ENCODE results near the gene IPO7. TPM values are rescaled to one million over a fixed set of nuclear protein-coding genes. Genes with fewer than 3 reads are reported as not detected.
"Not testable (repeated sequence)": the region's sequence is repeated elsewhere in the genome, so short reads cannot be mapped to it uniquely, and the experiment has no call there.

IPO7 gene
- total RNA-seq, 1 donor from 2014 or later, result 126 TPM

DNA sequence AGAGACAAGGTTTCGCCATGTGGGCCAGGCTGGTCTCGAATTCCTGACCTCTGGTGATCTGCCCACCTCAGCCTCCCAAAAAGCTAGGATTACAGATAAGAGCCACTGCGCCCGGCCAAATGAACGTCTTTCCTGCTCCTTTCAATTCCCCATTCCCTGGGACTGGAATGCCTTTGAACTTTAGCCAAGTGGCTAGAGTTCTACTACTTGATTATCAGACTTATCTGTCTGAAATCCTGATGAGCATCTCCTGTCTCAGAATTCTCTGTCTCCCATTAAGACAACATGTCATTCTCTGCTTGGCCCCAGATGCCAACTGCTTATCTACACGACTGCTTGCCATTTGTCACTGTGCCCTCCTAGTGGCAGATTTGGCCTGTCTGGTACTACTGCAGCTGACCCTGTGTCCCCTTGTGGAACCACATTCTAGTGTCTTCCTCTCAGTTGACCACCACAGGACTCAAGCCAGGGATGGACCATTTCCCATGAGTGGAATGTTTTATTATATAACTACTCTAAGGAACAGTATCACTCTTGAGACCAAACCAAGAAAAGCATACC, 33.1 kb upstream of the IPO7 start:
- intact Hi-C loops (cut with DNase I), result no loop called here
- no peaks in the 10 kb centered on the region for H3K4me1 ChIP-seq
- no peaks in the 10 kb centered on the region for H3K27me3 ChIP-seq (ENCODE audit: low read depth)
- H3K9me3 ChIP-seq, result no peaks in the 10 kb centered on the region
- TF ChIP-seq, protein P1, sequence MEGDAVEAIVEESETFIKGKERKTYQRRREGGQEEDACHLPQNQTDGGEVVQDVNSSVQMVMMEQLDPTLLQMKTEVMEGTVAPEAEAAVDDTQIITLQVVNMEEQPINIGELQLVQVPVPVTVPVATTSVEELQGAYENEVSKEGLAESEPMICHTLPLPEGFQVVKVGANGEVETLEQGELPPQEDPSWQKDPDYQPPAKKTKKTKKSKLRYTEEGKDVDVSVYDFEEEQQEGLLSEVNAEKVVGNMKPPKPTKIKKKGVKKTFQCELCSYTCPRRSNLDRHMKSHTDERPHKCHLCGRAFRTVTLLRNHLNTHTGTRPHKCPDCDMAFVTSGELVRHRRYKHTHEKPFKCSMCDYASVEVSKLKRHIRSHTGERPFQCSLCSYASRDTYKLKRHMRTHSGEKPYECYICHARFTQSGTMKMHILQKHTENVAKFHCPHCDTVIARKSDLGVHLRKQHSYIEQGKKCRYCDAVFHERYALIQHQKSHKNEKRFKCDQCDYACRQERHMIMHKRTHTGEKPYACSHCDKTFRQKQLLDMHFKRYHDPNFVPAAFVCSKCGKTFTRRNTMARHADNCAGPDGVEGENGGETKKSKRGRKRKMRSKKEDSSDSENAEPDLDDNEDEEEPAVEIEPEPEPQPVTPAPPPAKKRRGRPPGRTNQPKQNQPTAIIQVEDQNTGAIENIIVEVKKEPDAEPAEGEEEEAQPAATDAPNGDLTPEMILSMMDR (IDR thresholded peaks at IDR 0.05), result no peak
- DNase-seq (no peak), ATAC-seq (no peak)
- no peak overlapping the region for H3K27ac ChIP-seq
- H3K4me3 ChIP-seq, result no peak overlapping the region
- H3K36me3 ChIP-seq, result no peaks in the 10 kb centered on the region

DNA sequence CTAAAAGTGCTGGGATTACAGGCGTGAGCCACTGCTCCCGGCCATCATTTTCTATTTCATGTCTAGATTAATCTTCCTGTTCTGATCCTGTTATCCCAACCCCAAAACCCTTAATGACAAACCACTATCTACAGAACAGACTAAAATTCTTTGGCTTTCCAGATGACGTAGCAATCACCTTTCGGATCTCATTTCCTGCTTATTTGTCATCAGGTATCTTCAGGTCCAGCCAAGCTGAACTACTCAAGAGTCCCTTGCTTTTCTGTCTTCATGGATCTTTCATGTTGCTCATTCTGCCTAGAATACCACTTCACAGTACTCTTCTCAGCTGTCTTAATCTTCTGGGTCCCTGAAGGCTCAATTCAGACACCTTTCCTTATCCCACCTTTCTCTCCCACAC, 27.4 kb upstream of the IPO7 start:
- TF ChIP-seq, protein P1 (IDR thresholded peaks at IDR 0.05), result no peak
- H3K27ac ChIP-seq, result no peak overlapping the region

DNA sequence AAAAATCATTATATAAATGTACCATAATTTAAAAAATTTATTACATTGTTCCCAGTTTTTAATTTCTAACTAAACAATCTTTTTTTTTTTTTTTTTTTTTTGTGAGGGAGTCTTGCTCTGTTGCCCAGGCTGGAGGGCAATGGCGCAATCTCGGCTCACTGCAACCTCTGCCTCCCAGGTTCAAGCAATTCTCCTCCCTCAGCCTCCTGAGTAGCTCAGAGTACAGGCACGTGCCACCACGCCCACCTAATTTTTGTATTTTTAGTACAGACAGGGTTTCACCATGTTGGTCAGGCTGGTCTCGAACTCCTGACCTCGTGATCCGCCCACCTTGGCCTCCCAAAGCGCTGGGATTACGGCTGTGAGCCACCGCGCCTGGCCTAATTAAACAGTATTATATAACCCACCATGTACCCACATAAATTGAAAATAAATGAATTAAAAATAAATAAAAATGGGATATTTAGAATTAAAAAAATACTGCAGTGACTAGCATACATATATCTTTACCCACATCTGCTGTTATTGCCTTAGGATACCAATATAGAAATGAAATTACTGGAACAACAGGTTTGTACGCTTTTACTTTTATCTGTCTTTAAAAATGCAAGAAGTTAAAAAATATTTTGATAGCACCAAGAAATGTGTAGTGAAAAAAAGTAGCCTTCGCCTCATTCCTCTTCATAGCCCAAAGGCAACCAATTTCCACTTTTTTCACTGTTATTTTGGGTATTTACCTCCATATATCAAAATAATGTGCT, 23.4 kb upstream of the IPO7 start:
- ATAC-seq; H3K9me3 ChIP-seq; DNase-seq; H3K27ac ChIP-seq; H3K27me3 ChIP-seq (ENCODE audit: low read depth); H3K4me3 ChIP-seq; H3K36me3 ChIP-seq; intact Hi-C loops (cut with DNase I): not testable (repeated sequence)
- H3K4me1 ChIP-seq, result peaks cover 17% of the 10 kb centered on the region

More for the DNA sequence above, 27.4 kb upstream of the IPO7 start:
- no peaks in the 10 kb centered on the region for H3K36me3 ChIP-seq
- ATAC-seq, result no peak
- no peak for DNase-seq
- intact Hi-C loops (cut with DNase I), result no loop called here
- H3K4me1 ChIP-seq, result no peaks in the 10 kb centered on the region
- H3K27me3 ChIP-seq (ENCODE audit: low read depth), result no peaks in the 10 kb centered on the region
- no peaks in the 10 kb centered on the region for H3K9me3 ChIP-seq
- H3K4me3 ChIP-seq, result no peak overlapping the region

DNA sequence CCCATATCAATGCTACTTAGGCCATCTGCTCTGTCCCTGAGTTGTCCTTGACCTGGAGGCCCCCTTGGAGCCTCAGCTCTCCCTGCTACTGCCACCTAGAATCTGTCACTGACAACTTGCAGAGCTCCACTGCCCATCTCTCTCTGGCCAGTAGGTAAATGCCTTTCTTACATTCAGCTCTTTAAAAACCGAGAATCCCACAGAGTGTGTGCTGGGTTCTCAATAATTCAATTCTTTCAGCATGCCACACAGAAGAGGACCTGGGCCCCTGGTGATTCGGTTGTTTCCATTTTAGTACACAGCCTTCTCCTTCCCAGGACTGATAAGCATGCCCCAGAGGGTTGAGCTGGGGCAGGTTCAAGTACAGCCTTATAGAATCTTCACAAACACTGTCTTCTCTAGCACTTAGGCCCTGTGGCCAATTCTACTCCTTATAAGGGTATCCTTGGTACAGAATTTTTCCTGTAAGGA, 22.0 kb upstream of the IPO7 start:
- Histone ChIP-seq H3K36me3 (no peaks in the 10 kb centered on the region), H3K4me3 (no peak overlapping the region), H3K4me1 (peaks cover 17% of the 10 kb centered on the region), H3K27ac (peak overlapping the region; percentile 99), H3K27me3 (ENCODE audit: low read depth) (no peaks in the 10 kb centered on the region), H3K9me3 (no peaks in the 10 kb centered on the region)
- DNase-seq (no peak), ATAC-seq (no peak)
- intact Hi-C loops (cut with DNase I), result no loop called here
- TF ChIP-seq, protein P1 (IDR thresholded peaks at IDR 0.05), result no peak

DNA sequence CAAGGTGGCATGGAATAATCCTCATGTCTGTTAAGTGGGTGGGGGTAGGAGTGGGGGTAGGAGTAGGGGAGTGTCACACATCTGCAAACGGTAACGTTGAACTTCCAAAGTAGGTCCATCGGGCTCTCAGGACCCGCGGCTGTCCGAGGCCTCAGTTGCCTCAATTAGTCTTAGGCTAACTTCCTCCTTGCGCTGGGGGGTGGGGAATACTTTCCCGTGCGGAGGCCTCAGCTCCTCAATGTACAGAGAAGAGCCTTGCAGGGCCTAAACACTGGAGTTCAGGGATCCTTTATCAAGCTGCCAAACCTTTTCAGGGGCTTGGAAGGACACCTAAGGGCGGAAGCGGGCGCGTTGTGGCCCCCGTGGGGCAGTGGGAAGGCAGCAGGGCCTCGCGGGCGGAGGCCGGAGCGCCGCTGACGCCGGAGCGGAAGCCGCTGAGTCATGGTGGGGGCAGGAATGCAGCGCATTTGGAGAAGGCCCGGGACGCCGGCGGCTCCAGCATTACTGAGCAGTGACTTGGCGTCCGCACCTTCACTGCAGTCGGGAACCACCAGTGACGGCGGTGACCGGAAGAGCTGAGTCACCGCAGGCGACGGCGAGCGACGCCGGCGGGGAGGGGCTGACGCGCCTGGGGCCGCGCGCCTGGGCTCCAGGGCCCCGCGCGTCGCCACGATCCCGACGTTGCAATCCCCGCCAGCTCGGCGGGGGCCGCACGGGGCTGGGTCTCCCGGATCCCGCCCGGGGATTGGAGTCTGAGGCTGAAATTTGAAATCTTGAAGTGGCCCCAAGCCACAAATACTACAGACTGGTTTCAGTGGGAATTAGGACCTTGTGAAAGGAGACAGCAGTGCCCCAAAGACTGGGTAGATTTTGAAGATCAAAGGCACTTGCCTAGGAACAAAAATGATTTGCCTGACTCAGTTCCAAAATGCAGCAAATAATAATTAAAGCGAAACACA, 20.2 kb upstream of the IPO7 start:
- no peaks in the 10 kb centered on the region for H3K36me3 ChIP-seq
- intact Hi-C loops (cut with DNase I), result no loop called here
- H3K4me3 ChIP-seq, result peak overlapping the region; percentile 53
- peak; percentile 99 for ATAC-seq
- no peaks in the 10 kb centered on the region for H3K27me3 ChIP-seq (ENCODE audit: low read depth)
- H3K9me3 ChIP-seq, result no peaks in the 10 kb centered on the region
- peak; percentile 98 for DNase-seq
- TF ChIP-seq, protein P1 (IDR thresholded peaks at IDR 0.05), result no peak
- H3K4me1 ChIP-seq, result peaks cover 17% of the 10 kb centered on the region
- peak overlapping the region; percentile 99 for H3K27ac ChIP-seq

Data from lower lobe of right lung (tissue), 2 donors.